GM21529 (cell line): ENCODE measurements around the gene C2CD2L.
"Not testable (repeated sequence)": the region's sequence is repeated elsewhere in the genome, so short reads cannot be mapped to it uniquely, and the experiment has no call there.

Experiments used
- ATAC-seq: cut with Tn5 transposase; IDR thresholded peaks from one replicate; pipeline ENCODE4 v1.9.1; 2021; ENCODE audit not compliant: unreplicated experiment

C2CD2L gene

DNA sequence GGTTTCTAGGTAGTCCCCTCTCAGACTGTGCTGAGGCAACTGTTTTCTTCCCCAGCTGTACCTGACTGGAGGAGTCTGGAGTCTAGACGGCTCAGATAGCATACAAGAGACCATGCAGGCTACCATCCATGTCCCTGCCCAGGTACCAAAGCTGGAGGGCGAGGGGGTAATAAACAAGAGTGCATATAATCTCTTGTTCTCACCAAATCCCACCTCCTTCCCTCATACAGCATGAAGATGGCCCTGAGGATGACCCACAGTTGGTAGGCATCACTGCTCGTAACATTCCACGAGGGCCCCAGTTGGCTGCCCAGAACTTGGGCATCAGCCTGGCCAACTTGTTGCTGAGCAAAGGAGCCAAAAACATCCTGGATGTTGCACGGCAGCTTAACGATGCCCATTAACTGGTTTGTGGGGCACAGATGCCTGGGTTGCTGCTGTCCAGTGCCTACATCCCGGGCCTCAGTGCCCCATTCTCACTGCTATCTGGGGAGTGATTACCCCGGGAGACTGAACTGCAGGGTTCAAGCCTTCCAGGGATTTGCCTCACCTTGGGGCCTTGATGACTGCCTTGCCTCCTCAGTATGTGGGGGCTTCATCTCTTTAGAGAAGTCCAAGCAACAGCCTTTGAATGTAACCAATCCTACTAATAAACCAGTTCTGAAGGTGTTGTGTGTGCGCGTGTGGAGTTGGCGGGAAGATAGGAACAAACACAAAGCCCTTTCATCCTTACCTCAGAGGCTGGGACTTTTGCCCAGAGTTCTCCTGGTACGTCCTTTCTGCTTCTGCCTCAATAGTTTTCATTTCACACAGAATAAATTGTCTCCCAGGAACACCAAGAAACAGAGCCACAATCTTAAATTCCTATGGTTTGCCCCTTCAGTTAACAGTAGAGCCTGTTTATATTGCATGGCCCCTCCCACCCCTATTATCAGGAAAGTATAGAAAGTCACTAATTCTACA is 14.0 kb upstream of the C2CD2L start:
- ATAC-seq = no peak

- peak; percentile 1 for ATAC-seq
These were observed 13.0 kb upstream of the C2CD2L start for GRCh38 chr11:119093942-119094815.

DNA sequence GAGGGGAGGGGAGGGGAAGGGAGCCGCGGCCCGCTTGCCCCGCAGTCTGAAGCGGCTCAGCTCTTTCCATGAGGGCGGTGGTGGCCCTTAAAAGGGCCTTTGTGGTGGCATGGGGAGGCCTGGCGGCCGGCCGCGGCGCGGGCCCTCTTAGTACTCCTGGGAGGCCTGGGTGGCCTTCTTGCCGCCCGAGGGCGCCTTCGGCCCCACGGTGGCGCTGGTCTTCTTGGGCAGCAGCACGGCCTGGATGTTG is 12.4 kb upstream of the C2CD2L start:
- ATAC-seq = peak; percentile 34

DNA sequence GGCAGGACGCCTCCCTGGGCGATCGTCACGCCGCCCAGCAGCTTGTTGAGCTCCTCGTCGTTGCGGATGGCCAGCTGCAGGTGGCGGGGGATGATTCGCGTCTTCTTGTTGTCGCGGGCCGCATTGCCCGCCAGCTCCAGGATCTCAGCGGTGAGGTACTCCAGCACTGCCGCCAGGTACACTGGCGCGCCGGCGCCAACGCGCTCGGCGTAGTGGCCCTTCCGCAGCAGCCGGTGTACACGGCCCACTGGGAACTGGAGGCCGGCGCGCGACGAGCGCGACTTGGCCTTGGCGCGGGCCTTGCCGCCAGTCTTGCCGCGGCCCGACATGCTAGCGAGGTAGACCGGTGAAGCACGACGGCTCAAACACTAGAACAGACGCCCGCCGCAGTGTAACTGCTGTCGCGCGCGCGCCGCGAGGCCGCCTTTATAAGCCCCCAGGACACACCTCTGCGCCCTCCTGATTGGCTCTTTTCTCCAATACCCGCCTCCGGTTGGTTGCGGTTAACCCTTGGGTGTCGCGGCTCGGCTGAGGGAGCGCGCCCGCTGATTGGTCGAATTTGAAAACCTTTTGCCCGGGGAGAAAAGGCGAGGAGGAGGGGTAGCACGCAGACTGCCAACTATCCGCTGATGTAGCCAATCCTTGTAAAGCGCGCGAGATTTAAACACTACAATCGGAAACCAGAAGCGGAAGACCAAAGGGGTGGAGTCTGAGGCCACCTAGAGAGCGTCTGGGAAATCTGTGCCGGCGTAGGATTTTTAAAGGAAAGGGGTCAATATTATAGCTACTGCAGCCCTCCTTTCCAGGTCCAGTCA is 11.9 kb upstream of the C2CD2L start:
- peak; percentile 84 for ATAC-seq

GRCh38 chr11:119099711-119100110 is 7.4 kb upstream of the C2CD2L start:
- no peak for ATAC-seq

GRCh38 chr11:119100246-119100970 is 6.7 kb upstream of the C2CD2L start:
- no peak for ATAC-seq

DNA sequence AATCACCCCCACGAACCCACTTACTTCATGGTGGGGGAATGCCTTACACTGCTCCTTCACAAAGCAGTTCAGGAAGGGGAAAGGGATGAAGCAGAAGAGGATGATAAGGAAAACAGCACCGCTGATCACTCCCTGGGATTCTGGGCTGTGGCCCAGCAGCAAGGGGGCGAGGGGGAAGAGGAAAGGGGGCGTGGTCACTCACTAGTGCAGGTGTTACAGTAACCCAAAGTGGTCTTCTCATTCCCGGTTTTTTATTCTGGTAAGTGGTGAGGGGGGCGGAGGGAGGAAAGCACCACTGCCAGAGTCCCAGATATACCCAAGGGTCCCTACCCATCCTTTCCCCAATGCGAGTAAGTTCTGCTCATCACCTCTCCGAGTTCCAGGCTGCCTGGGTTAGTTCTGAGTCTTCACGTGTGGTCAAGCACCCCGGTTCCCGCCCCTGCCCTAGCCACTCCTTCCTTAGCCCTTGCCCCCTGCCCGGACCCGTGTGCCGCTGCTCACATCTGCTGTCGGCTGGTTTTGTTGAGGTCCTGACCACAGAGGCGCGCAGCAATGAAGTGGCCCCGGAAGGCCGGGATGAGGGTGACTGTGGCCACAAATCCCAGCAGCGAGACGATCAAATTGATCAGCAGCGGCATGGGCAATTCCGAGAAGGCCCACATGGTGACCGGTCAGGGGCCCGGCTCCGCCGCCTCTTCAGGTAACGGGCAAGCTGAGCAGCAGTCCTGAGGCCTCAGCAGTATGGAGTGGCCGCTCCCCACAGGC is 6.0 kb upstream of the C2CD2L start:
- ATAC-seq = peak; percentile 11

- peak; percentile 75 for ATAC-seq
These were observed 5.3 kb upstream of the C2CD2L start, which contains the start of gene DPAGT1 for GRCh38 chr11:119101759-119102423. Gene DPAGT1, minus strand, starts transcription at chr11:119101853. Its CDS starts 198 bp downstream, at chr11:119101655.

DNA sequence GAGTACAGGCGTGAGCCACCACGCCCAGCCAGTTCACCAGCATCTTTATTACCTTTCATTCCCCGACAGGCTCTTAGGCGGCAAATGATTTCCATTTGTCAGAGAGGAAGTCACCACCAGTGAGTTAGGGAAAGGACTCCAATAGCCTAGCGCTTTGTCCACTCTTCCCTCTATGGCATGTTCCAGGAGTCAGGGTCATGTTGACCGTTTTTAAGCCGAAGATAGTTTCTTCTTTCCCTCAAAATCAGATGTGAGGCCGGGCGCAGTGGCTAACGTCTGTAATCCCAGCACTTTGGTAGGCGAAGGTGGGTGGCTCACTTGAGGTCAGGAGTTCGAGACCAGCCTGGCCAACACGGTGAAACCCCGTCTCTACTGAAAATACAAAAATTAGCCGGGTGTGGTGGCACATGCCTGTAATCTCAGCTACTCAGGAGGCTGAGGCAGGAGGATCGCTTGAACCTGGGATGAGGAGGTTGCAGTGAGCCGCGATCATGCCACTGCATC is 3.9 kb upstream of the C2CD2L start:
- ATAC-seq = not testable (repeated sequence)

GRCh38 chr11:119103793-119104192 is 3.4 kb upstream of the C2CD2L start:
- ATAC-seq = no peak

GRCh38 chr11:119107538-119108145 is 498 bp downstream of the C2CD2L start:
- ATAC-seq = peak; percentile 30

- ATAC-seq = no peak
These were observed 1.2 kb downstream of the C2CD2L start for GRCh38 chr11:119108146-119108856.

DNA sequence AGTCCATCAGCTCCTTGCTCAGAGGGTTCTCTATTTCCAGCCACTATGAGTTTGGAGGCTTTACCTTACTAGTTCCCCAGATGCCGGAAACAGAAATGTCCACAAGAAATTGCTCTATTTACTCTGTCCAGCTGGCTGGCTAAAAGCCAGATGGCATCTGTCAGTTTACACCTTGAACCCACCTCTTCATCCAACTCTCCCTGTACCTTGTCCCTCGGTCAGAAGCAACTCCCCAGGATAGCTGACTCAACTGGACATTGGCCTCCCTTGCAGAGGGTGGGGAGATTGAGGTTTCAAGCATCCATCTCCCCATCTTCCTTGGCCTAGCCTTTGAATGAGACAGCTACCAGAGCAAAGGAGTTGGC is 1.7 kb downstream of the C2CD2L start:
- no peak for ATAC-seq

- no peak for ATAC-seq
These were observed 2.7 kb downstream of the C2CD2L start for GRCh38 chr11:119109843-119110242.

DNA sequence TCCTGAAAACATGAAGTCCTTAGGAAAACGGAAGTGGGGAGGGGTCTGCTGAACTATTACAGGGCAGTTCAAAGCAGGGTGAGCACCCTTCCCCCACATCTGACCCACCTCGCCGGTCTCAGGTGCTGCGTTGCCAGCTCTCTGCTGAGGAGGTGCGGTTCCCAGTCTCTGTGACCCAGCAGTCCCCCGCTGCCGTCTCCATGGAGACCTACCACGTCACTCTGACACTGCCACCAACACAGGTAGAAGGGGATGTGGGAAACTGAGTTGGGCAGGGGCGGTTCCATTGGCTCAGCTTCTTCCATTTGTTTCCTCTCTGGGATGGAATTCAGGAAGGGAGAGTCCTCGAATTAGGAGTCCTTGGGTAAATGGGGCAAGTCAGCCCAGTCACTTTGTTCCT is 3.3 kb downstream of the C2CD2L start:
- ATAC-seq = no peak

DNA sequence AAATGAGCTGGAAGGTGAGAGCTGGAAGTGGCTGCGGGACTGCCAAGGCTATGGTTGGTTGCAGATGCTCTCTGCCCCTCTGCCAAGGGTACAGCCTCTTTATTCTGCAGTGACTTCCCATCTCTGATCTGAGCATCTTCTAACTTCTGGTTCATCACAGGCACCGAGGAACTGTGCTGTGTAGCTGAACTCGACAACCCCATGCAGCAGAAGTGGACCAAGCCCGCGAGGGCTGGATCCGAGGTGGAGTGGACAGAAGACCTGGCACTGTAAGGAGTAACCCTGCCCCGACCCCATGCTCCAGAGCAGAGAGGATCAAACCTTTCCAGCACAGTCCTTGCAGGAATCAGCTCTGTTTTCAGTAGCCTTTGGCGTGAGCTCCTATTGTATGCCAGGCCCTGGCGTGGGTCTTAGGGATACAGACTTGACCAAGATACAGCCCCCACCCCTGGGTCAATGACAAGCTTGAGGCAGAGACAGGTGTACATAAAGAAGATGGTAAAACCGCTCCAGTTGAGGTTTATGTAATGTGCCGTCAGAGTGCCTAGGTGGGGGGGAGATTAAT is 4.3 kb downstream of the C2CD2L start:
- ATAC-seq = no peak

DNA sequence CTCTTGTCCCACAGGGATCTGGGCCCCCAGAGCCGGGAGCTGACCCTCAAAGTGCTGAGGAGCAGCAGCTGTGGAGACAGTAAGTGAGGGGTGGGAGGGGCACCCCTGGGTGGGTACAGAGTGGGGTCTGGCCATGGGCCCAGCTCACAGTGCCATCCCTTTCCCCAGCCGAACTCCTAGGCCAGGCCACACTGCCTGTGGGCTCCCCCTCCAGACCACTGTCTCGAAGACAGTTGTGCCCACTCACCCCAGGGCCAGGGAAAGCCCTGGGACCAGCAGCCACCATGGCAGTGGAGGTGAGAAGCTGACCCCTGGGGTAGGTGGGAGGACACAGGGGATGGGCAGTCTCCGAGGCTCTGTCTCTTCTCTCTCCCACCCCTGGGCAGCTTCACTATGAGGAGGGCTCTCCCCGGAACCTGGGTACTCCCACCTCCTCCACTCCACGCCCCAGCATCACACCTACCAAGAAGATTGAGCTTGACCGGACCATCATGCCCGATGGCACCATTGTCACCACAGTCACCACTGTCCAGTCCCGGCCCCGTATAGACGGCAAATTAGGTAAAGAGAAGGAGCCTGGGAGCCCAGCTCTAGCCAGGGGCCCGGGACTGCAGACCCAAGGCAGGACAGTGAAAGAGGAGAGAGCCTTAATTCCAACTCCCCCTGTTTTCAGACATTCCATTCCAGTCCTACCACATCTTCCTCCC is 5.3 kb downstream of the C2CD2L start:
- no peak for ATAC-seq
